ENCODE measurements around the gene UPK1A. TPM values are rescaled to one million over a fixed set of nuclear protein-coding genes. Genes with fewer than 3 reads are reported as not detected.

Gene UPK1A
- total and polyA plus RNA-seq, 9 of the 15 experiments (the other 6 are each of a cell fraction or from before 2014, with no cell fraction given): 0.06 to 0.13 TPM; not detected in 7

DNA sequence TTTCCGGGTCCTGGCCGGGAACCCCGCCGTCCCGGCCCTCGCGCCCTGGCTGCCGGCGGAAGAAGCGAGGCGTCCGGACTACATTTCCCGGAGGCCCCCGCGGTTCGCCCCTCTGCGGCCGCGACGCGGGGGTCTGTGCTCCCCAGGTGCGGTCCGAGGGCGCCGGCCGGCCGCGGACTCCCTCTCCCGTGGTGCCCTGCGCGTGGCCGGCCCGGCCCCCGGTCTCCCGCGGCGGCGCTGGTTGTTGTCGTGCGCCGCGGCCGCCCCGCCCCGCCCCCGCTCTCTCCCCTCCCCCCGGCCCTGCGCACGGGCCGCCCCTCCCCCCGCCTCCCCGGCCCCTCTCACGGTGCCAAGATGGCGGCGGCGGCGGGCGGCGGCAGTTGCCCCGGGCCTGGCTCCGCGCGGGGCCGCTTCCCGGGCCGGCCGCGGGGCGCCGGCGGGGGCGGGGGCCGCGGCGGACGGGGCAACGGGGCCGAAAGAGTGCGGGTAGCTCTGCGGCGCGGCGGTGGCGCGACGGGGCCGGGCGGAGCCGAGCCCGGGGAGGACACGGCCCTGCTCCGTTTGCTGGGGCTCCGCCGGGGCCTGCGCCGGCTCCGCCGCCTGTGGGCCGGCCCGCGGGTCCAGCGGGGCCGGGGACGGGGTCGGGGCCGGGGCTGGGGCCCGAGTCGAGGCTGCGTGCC lies 51.5 kb downstream of the UPK1A start, which contains the start of gene KMT2B (continued):
- TF ChIP-seq SMARCE1 (IDR thresholded peaks at IDR 0.05) (no peak), ILF3 (IDR thresholded peaks at IDR 0.05; ENCODE audit: borderline replicate concordance) (no peak), ZNF75A (CRISPR knock-in tag; IDR thresholded peaks at IDR 0.05) (no peak), RBM14 (IDR thresholded peaks at IDR 0.05; ENCODE audit: borderline replicate concordance, insufficient read depth, low read depth, low read length) (no peak), ZNF41 (CRISPR knock-in tag; conservative IDR thresholded peaks at IDR 0.05) (no peak), ZNF639 (CRISPR knock-in tag; conservative IDR thresholded peaks at IDR 0.05 in 1 of 2, IDR thresholded peaks at IDR 0.05 in 1 of 2) (peak in 1 of 2 experiments; percentile 99; a peak in 2 of 4 replicates), YY1 (IDR thresholded peaks at IDR 0.05; ENCODE audit: borderline replicate concordance in 1 of 3, control insufficient read depth in 1 of 3, extremely low read depth in 1 of 3, insufficient read depth in 3 of 3, insufficient read length in 1 of 3, insufficient replicate concordance in 2 of 3, low read depth in 1 of 3, low read length in 2 of 3) (peak; percentile 47 to 79 (median 57)), TCFL5 (CRISPR knock-in tag; conservative IDR thresholded peaks at IDR 0.05) (no peak), KLF10 (CRISPR knock-in tag; IDR thresholded peaks at IDR 0.05) (no peak), HCFC1 (IDR thresholded peaks at IDR 0.05; ENCODE audit: low read depth, low read length) (peak; percentile 74), ATF7 (IDR thresholded peaks at IDR 0.05) (peak; percentile 50; the same call in 1 of the 2 replicates), POLR3A (IDR thresholded peaks at IDR 0.05; ENCODE audit: borderline replicate concordance, extremely low read depth, insufficient read depth, insufficient read length) (no peak), KDM5B (IDR thresholded peaks at IDR 0.05; ENCODE audit: insufficient replicate concordance, low read depth, low read length) (peak; percentile 13), CEBPZ (IDR thresholded peaks at IDR 0.05; ENCODE audit: borderline replicate concordance, low read depth, low read length) (no peak), CBX3 (IDR thresholded peaks at IDR 0.05; ENCODE audit: borderline replicate concordance in 1 of 2, low read length in 2 of 2) (no peak), MTA1 (IDR thresholded peaks at IDR 0.05; ENCODE audit: borderline replicate concordance) (0 out of 2 replicates have a peak, but pooled peaks have one; percentile 2), RBM17 (IDR thresholded peaks at IDR 0.05; ENCODE audit: borderline replicate concordance, low read depth, low read length) (no peak), GATAD2A (IDR thresholded peaks at IDR 0.05) (no peak), HDAC1 (IDR thresholded peaks at IDR 0.05) (no peak), ELF2 (CRISPR knock-in tag; IDR thresholded peaks at IDR 0.05) (peak; percentile 2)
- TF ChIP-seq, protein P1, sequence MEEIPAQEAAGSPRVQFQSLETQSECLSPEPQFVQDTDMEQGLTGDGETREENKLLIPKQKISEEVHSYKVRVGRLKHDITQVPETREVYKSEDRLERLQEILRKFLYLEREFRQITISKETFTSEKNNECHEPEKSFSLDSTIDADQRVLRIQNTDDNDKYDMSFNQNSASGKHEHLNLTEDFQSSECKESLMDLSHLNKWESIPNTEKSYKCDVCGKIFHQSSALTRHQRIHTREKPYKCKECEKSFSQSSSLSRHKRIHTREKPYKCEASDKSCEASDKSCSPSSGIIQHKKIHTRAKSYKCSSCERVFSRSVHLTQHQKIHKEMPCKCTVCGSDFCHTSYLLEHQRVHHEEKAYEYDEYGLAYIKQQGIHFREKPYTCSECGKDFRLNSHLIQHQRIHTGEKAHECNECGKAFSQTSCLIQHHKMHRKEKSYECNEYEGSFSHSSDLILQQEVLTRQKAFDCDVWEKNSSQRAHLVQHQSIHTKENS (CRISPR knock-in tag; IDR thresholded peaks at IDR 0.05): no peak

All from K562 (cell line).